Measurements from ENCODE around the gene ADCY5. TPM values are rescaled to one million over a fixed set of nuclear protein-coding genes. Genes with fewer than 3 reads are reported as not detected.

The ADCY5 gene
- polyA plus RNA-seq, 1 donor, result 3.7 TPM

GRCh38 chr3:123322866-123323265 is 126.0 kb downstream of the ADCY5 start:
- no peak for DNase-seq

GRCh38 chr3:123321806-123322205 is 127.1 kb downstream of the ADCY5 start:
- no peak for DNase-seq

- no peak for DNase-seq
Measured at GRCh38 chr3:123320221-123320620, 128.7 kb downstream of the ADCY5 start.

GRCh38 chr3:123319760-123320159 is 129.1 kb downstream of the ADCY5 start:
- DNase-seq, result no peak

- DNase-seq, result no peak
Measured at GRCh38 chr3:123318374-123318773, 130.5 kb downstream of the ADCY5 start.

GRCh38 chr3:123317716-123318115 is 131.2 kb downstream of the ADCY5 start:
- DNase-seq, result no peak

GRCh38 chr3:123315271-123315595 is 133.7 kb downstream of the ADCY5 start:
- no peak for DNase-seq

GRCh38 chr3:123314359-123315270 is 134.3 kb downstream of the ADCY5 start:
- no peak for DNase-seq

GRCh38 chr3:123313889-123314288 is 135.0 kb downstream of the ADCY5 start:
- DNase-seq, result no peak

- no peak for DNase-seq
Measured at GRCh38 chr3:123312331-123313265, 136.3 kb downstream of the ADCY5 start.

GRCh38 chr3:123311201-123311600 is 137.7 kb downstream of the ADCY5 start:
- no peak for DNase-seq

- no peak for DNase-seq
Measured at GRCh38 chr3:123310741-123311140, 138.1 kb downstream of the ADCY5 start.

- DNase-seq, result no peak
Measured at GRCh38 chr3:123310186-123310585, 138.7 kb downstream of the ADCY5 start.

GRCh38 chr3:123307064-123307463 is 141.8 kb downstream of the ADCY5 start:
- DNase-seq, result no peak

- DNase-seq, result no peak
Measured at GRCh38 chr3:123305192-123305591, 143.7 kb downstream of the ADCY5 start.

- DNase-seq, result no peak
Measured at GRCh38 chr3:123303976-123304560, 144.8 kb downstream of the ADCY5 start.

- DNase-seq, result no peak
Measured at GRCh38 chr3:123302961-123303360, 145.9 kb downstream of the ADCY5 start.

- no peak for DNase-seq
Measured at GRCh38 chr3:123301331-123302184, 147.3 kb downstream of the ADCY5 start.

GRCh38 chr3:123300583-123300982 is 148.3 kb downstream of the ADCY5 start:
- no peak for DNase-seq

GRCh38 chr3:123300056-123300455 is 148.8 kb downstream of the ADCY5 start:
- DNase-seq, result no peak

GRCh38 chr3:123299581-123299980 is 149.3 kb downstream of the ADCY5 start:
- DNase-seq, result no peak

- DNase-seq, result no peak
Measured at GRCh38 chr3:123298903-123299302, 150.0 kb downstream of the ADCY5 start.
